ENCODE results near the gene EPM2AIP1. TPM values are rescaled to one million over a fixed set of nuclear protein-coding genes. Genes with fewer than 3 reads are reported as not detected.

Gene EPM2AIP1
- total and polyA plus RNA-seq, 9 of the 15 experiments (the other 6 are each of a cell fraction or from before 2014, with no cell fraction given) = 6.7 to 44.8 (median 25.2) TPM

- Histone ChIP-seq H3K27ac (ENCODE audit: extremely low read depth, low read depth, low read length) (no peak overlapping the region), H3K9ac (ENCODE audit: insufficient read depth in 1 of 2, low read depth in 2 of 2, low read length in 2 of 2) (no peak overlapping the region), H2AFZ (ENCODE audit: low read depth, low read length) (no peak overlapping the region), H4K20me1 (replicated peaks; ENCODE audit: control insufficient read depth, insufficient read depth, low read length) (no peaks in the 10 kb centered on the region), H3K79me2 (ENCODE audit: control insufficient read depth, insufficient read depth, low read length) (no peaks in the 10 kb centered on the region), H3K36me3 (ENCODE audit: control insufficient read depth, insufficient read depth, low read length) (peaks cover 97% of the 10 kb centered on the region), H3K4me3 (no peak overlapping the region), H3K4me2 (ENCODE audit: insufficient read depth, low read length) (no peak overlapping the region), H3K27me3 (ENCODE audit: control insufficient read depth in 2 of 2, insufficient read depth in 2 of 2, low read length in 2 of 2) (no peaks in the 10 kb centered on the region), H3K9me1 (ENCODE audit: control insufficient read depth, insufficient read depth, low read length) (no peaks in the 10 kb centered on the region), H3K4me1 (replicated peaks in 1 of 2; ENCODE audit: control insufficient read depth in 2 of 2, insufficient read depth in 2 of 2, low read length in 2 of 2) (no peaks in the 10 kb centered on the region), H3K9me3 (replicated peaks; ENCODE audit: control insufficient read depth, insufficient read depth, low read depth, low read length) (peaks cover 3% of the 10 kb centered on the region)
- FAIRE-seq (no peak), ATAC-seq (no peak), DNase-seq (ENCODE audit: extremely low read depth in 1 of 4, low spot score in 3 of 4) (no peak)
- ChIA-PET POLR2A (interaction anchor here (0.6 to 2.5 kb wide), 5 partner anchors 12 to 362 kb away, joined by 3 to 7 read pairs (median 3); partner anchors contain the start of gene MLH1), CTCF (ENCODE audit: low intra/inter-chr PET ratio) (no interaction called here)
- intact Hi-C loops (cut with micrococcal nuclease) = no loop called here
- WGBS (ENCODE audit: insufficient coverage, low coverage, missing lambda C conversion rate) = 84% methylated on average over 3 of the region's 3 CpGs
- in situ Hi-C loops (cut with MboI) = no loop called here
- BruUV-seq (replicated peaks) = no TSS peak
- no peak for TF ChIP-seq TCF15 (CRISPR knock-in tag; IDR thresholded peaks at IDR 0.05)
- TF ChIP-seq NUFIP1 (IDR thresholded peaks at IDR 0.05; ENCODE audit: partially characterized antibody) = no peak
- TF ChIP-seq FOXJ2 (tag; IDR thresholded peaks at IDR 0.05) = peak; percentile 58
- no peak for TF ChIP-seq NR2C1 (IDR thresholded peaks at IDR 0.05)
- peak; percentile 21; the same call in 1 of the 2 replicates for TF ChIP-seq NR2C1 (tag; IDR thresholded peaks at IDR 0.05)
- no peak for TF ChIP-seq HCFC1 (IDR thresholded peaks at IDR 0.05; ENCODE audit: low read depth, low read length)
- TF ChIP-seq HBP1 (CRISPR knock-in tag; IDR thresholded peaks at IDR 0.05) = no peak
- TF ChIP-seq HLTF (IDR thresholded peaks at IDR 0.05) = no peak
- TF ChIP-seq CEBPG (CRISPR knock-in tag; IDR thresholded peaks at IDR 0.05) = no peak
- TF ChIP-seq CEBPG (tag; conservative IDR thresholded peaks at IDR 0.05 in 1 of 2, IDR thresholded peaks at IDR 0.05 in 1 of 2) = peak in 1 of 2 experiments; percentile 85; a peak in 2 of 4 replicates
- TF ChIP-seq SMARCA5 (IDR thresholded peaks at IDR 0.05) = no peak
- TF ChIP-seq FIP1L1 (IDR thresholded peaks at IDR 0.05; ENCODE audit: low read depth, low read length, poor library complexity, severe bottlenecking) = no peak
- TF ChIP-seq MED1 (CRISPR knock-in tag; IDR thresholded peaks at IDR 0.05; ENCODE audit: borderline replicate concordance) = no peak
- TF ChIP-seq ZNF589 (CRISPR knock-in tag; IDR thresholded peaks at IDR 0.05; ENCODE audit: low read depth) = 0 out of 2 replicates have a peak, but pooled peaks have one; percentile 56
- no peak for TF ChIP-seq NR4A1 (CRISPR knock-in tag; IDR thresholded peaks at IDR 0.05)
- no peak for TF ChIP-seq NR4A1 (tag; IDR thresholded peaks at IDR 0.05)
- TF ChIP-seq FOXA3 (CRISPR knock-in tag; conservative IDR thresholded peaks at IDR 0.05 in 1 of 2, IDR thresholded peaks at IDR 0.05 in 1 of 2) = peak in 1 of 2 experiments; percentile 72; a peak in 2 of 4 replicates
- TF ChIP-seq KLF1 (tag; IDR thresholded peaks at IDR 0.05) = no peak
- peak; percentile 40; the same call in 1 of the 2 replicates for TF ChIP-seq EP300 (IDR thresholded peaks at IDR 0.05; ENCODE audit: low read length)
- TF ChIP-seq CBX2 (IDR thresholded peaks at IDR 0.05; ENCODE audit: insufficient read depth, low read length, poor library complexity, severe bottlenecking) = no peak
- 0 out of 2 replicates have a peak, but pooled peaks have one; percentile 43 for TF ChIP-seq SMAD4 (CRISPR knock-in tag; conservative IDR thresholded peaks at IDR 0.05)
- peak; percentile 75 for TF ChIP-seq ATF4 (CRISPR knock-in tag; IDR thresholded peaks at IDR 0.05)
Measured at GRCh38 chr3:37037352-37037751, 44.4 kb upstream of the EPM2AIP1 start.
